Activated T-helper 9 cell treated with anti-CD3 and anti-CD28 coated beads, Interleukin-2, amount 50 U/mL, for 16 hours (primary cell): ENCODE data around the gene GAS1.

ENCODE experiments used
- DNase-seq: peaks from one replicate; pipeline ENCODE4 v3.0.0-alpha.2; 2020; ENCODE audit warnings: low read depth

GAS1 gene

DNA sequence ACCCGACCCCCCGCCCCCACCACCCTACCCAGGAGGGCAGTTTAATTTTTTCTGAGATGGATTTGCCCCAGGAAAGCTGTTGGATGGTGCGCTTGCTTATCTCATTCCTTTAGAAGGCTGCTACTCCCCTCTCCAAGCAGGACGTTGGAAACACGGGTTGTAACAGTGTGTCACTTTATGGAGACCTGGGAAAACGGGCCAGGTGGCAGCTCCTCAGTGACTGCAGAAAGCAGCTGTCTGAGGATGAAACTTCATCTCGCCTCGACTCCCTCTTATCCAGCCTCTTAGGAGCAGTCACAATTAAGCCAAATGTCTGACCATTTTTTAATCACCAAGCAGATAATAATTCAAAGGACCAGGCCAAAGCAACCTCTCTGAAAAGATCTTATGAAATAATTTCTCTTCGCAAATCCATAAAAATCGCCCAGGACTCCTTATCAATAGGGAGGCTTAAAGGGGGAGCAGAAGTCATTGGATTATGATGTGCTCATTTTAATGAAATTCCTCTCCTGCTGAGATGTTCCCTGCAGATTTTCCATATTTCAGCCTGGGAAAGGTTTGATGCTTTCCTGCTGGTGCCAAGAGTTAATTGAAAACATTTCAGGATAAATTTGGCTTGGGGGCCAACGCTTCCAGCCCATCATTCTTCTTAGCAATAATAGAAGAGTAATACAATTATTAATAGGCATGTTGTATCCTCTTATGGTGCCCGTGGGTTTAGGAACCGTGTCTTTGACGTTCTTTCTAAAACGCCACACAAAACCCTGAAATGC, 26.0 kb downstream of the GAS1 start:
- no peak for DNase-seq

DNA sequence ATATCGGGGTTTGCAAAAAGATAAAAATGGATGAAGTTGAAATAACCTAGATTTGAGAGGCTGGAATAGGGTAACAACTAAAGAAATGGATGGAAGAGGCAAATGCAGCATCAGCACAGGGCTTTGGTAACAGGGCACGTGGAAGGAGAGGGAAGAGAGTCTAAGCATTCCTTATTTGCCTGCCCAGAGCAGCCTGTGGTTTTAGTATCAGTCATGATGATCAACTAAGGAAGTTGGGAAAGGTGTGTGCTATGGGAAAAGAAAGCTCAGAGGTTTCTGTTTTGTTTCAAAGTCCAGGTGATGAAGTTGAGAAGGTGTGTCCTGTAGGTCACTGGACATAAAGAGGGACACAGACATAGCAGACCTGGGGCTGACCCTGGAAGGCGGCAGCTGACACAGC, 28.8 kb downstream of the GAS1 start:
- DNase-seq: no peak

- DNase-seq: no peak
Observed at GRCh38 chr9:86912210-86912609, 35.1 kb downstream of the GAS1 start.

DNA sequence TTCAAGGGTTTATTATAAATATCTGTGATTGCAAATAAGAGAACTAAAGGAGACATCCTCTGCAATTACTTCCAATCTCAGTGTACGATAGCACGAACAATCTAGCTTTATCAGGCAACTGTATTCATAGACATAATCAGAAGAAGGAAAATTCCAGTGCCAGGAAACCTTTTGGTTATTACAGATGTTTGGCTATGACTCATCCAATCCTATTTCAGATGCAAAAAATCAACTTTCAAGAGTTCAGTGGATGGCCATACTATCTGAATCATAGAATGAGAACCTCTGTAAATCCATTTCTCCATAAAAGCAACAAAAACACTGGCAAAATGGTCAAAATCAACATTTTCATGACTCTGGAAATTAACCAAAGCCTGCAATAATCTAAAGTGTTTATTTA, 37.9 kb downstream of the GAS1 start:
- no peak for DNase-seq

DNA sequence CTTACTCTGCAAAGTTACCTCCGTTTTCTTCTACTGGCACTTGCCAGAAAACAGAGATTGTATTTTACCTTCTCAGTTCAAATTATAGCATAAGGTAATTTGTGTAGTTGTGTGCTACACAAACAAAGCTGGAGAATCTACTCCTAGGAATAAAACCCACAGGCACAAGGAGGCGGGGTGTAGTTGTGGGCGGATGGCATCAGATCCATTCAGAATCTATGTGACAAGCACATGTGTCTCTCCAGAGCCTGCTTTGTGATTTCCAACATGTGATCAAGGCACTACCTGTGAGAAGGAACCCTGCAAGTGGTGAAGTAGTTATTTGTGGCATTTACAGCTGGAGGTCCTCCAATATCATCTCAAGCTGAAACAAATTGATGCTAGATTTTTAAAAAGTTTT, 39.0 kb downstream of the GAS1 start:
- no peak for DNase-seq

GRCh38 chr9:86907346-86907745, 40.0 kb downstream of the GAS1 start:
- no peak for DNase-seq

DNA sequence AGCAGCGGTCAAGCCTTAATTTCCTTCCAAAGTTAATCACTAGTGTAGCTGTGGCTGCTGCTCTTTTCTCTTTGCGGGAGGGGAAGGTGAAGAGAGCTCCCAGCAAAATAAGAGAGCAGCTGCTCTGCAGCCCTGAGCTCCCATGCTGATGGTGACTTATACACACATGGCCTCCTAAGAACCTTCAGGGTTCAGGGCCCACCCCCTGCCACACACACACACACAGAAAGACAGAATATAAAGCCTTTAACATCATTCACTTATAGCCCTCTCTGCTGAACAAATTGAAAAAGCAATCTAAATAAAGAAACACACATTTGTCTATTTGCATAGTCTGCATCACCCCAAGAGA, 43.6 kb downstream of the GAS1 start:
- no peak for DNase-seq

GRCh38 chr9:86902991-86903733, 44.1 kb downstream of the GAS1 start:
- no peak for DNase-seq

DNA sequence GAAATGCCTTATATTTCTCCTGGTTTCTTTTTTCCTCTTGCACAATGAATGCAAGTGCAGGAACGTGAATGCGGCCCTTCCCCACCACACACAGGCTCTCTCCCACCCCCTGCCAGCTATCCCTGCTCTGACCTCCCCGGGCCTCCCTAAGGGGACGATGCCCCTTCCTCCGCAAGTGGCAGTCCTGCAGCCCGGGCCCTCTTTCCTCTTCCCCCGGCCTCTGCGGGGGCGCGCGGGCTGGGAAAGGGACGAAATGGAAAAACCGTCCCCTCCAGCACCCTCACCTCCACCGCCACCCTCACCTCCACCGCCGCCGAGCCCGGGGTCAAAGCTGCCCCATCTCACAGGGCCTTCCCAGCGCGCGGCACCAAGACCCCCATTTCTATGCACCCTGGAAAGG, 44.7 kb downstream of the GAS1 start:
- no peak for DNase-seq

DNA sequence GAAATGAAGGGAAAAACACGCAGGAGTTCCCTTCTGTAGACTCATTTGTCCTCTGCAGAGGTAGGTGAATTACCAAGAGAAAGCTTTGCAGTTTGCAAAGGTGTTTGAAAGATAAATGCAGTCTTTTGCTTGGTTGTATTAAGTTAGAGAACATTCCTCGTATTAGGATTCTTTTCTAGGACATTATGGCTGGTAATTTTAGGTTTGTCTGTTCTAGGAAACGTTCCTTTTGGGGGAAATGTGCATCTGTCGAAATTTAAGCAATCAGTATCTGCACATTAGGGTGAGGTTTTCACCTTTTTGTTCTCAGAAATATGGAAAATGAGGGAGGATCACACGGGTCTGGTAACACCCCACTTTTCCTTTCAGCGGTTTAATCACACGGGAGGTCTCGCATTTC, 45.1 kb downstream of the GAS1 start:
- DNase-seq: no peak

DNA sequence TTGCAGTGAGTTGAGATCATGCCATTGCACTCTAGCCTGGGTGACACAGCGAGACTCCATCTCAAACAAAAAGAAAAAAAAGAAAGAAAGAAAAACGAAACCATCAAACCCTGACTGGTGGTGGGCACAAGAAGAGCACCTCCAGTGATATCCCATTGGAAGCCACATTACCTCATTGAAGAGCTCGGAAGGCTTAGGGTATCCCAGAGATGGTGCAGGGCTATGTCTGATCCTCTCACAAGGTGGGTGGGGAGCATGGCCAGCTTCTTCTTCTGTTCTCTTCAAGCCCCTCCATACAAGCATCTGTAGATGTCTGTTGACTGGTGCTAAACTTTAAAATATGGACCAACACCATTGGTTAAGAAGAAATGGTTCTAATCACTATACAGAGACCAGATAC, 45.8 kb downstream of the GAS1 start:
- no peak for DNase-seq
